IPS DF 19.7 (cell line): ENCODE results near the gene ASS1.

ENCODE experiments used
- DNase-seq: peaks from one replicate; pipeline ENCODE4 v3.0.0-alpha.2; 2013; ENCODE audit warnings: low read depth, low spot score

Gene ASS1

GRCh38 chr9:130498298-130498917 is 53.6 kb downstream of the ASS1 start:
- DNase-seq: no peak

DNA sequence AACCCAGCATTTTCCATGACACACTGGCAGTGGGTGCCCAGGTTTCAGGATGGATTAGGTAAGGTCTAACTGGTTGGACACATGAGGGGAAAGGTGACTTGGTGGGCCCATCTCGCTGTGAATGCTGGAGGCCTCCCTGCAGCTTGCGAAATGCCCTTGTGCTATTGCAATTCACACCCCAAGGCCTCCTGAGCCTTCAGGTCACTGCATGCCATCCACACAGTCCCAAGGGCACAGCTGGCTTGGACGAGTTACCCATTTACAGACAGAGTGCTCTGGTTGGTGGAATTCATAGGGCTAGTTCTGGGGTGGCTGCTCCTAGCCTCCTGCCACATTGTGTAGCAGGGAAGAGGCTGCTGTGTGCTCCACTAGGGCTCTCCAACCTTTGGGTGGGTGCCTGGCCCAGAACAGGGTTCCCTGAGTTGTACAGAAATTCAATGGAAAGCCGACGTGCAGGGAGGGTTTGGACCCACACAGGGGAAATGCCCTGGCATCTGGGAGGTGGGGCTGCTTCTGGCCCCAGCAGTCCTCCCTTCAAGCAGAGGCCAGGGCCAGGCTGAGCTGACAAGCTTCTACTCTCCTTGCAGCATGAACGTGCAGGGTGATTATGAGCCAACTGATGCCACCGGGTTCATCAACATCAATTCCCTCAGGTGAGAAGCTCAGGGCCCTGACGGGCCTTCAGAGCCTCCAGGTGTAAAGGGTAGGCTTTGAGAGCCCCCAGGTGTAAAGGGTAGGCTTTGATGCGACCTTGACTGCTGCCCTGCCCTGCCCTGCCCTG is 54.3 kb downstream of the ASS1 start:
- DNase-seq: no peak

GRCh38 chr9:130499804-130500263 is 55.1 kb downstream of the ASS1 start:
- DNase-seq: no peak

GRCh38 chr9:130500340-130501180 is 55.8 kb downstream of the ASS1 start:
- no peak for DNase-seq

DNA sequence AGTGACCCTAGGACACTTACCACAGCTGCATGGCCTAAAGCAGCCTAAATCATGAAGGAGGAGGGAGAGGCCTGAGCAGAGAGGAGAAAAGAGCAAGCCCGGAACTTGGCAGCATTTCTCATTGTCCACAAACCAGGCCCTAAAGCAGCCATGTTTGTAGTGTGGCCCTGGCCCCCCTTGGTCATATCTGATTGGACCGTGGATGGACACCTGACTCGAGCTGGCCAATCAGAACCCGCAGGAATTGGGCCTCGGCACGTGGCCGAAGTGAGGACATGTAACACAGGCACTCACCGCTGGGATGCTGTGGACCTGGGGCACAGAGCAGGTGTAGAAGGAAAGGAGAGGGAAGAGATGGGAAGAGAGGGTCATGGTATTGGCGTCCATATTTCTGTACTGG is 56.9 kb downstream of the ASS1 start:
- no peak for DNase-seq

DNA sequence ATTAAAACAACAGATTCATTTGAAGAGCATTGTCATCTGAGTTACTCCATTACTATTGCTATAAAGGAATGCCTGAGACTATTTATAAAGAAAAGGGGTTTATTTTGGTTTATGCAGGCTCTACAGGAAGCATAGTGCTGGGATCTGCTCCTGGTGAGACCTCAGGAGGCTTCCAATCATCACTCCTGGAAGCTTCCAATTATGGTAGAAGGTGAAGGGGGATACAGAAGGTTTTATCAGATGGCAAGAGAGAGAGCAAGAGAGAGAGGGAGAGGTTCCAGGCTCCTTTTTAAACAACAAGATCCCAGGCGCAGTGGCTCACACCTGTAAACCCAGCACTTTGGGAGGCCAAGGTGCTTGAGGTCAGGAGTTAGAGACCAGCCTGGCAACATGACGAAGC is 63.5 kb downstream of the ASS1 start:
- no peak for DNase-seq

DNA sequence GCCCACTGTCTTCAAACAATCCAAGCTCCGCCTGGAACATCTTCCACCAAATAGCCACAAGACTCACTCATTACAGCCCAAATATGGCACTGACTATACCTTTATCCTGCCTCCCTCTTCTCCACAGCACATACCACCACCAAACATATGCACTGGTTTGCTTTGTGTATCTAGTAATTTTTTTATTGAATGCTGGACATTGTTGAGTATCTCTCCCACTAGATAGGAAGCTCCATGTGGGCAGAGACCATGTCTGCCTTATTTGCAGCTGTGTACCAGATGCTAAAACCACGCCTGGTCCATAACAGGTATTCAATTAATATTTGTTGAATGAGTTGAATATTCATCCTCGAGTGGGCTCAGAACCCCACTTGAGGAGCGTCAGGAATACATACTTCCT is 67.4 kb downstream of the ASS1 start:
- no peak for DNase-seq

- DNase-seq: no peak
Measured at GRCh38 chr9:130513078-130513477, 68.3 kb downstream of the ASS1 start.

DNA sequence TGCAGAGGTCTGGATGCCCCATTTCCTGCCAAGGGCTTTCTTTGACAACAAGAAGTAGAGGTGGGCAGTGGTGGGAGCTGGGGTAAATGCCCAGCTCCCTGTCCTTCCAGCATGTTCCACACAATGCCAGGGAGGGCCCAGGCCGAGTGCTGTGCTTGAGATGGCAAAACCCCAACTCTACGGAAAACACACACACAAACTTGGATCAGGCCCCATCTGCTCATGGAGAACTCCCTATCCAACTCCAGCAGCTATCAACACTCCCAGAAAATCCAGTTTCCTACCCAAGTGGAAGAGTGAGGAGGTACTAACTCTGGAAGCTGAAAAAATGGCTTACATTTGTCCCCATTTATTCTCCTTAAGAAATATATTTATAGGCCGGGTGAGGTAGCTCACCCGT is 73.5 kb downstream of the ASS1 start:
- no peak for DNase-seq

- DNase-seq: no peak
Measured at GRCh38 chr9:130518943-130519799, 74.4 kb downstream of the ASS1 start.

GRCh38 chr9:130519927-130520326 is 75.2 kb downstream of the ASS1 start:
- no peak for DNase-seq

- no peak for DNase-seq
Measured at GRCh38 chr9:130521715-130522114, 77.0 kb downstream of the ASS1 start.

DNA sequence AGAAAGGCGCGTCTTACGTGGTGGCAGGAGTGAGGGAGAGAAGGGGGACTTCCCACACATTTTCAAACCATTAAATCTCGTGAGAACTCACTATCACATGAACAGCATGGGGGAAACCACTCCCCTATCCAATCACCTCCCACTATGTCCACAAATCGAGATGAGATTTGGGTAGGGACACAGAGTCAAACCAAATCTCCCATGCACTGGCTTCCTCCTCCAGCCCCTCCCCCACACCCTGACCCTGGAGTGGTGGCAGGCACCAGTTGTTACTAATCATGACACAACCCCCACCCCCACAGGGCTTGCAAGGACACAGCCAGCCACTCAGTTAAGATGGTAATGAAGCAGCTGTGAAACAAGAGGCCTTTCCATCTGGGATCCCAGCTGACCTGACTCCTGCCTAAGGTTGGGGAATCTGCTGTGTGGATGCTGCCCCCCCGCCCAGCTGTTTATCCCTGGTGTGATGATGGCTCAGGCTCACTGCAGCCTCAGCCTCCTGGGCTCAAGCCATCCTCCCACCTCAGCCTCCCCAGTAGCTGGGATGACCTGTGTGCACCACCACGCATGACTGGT is 77.6 kb downstream of the ASS1 start:
- DNase-seq: peak; percentile 88

GRCh38 chr9:130523921-130524320 is 79.2 kb downstream of the ASS1 start:
- no peak for DNase-seq

DNA sequence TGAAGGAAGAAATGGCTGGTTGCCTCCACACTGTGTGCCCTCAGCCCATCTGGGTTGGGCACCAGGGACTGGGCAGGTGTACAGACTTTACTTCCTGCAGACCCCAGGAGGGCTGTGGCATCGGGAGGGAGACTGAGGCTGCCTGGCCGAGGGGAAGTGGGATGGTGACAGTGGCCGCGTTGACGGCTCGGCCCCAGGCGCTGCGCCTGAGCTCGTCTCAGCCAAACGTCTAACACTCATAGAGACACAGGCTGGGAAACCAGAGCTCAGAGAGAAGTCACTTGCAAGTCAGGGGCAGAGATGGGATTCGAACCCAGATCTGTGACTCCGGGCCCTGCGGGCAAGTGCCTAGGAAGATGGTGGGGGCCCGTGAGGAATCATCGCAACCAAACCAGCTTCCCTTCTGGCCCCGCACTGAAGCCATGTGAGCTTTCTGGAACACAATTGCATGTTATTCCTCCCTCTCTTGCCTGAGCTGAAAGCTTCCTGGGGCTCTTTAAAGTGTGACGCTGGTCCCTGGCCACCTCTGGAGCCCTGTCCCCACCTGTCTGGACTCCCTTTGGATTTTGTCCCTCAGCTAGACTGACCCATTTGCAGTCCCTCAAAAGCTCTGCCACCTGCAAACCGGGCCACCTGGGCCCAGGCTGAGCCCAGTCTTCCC is 81.6 kb downstream of the ASS1 start:
- no peak for DNase-seq

DNA sequence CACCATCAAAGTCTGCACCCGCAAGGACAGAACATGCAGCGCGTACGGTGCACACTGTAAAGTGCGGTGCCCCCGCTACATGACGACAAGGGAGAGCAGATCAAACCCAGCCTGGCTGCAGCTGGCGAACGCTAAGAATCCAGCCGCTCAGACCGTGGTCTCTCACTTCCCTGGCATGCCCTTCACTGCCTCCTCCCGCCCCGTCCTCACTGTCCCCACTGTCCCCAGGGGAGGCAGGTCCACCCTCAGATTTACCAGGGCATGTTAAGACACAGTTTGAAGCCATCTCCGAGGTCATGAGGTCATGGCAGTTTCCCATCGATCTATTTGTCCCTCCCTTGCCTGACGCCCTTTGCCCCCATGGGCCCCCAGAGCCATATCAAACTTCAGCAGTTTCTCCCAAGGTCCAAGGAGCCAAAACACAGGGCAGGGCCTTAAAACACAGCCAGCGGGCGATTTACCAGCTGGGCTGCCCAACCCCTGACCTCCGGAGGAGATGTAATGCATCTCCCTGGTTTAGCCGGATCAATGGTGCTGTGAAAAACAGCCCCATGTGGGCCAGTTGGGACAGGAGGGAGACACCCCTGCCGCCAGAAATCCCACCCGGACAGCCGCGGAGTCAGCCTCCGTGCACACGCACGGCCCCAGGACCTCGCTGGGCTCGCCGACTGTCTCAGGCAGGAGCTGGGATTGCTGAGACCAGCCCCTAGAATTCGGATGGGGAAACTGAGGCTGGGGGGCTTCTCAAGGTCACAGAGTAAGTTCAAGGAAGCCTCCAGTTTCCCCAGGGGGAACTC is 82.3 kb downstream of the ASS1 start:
- no peak for DNase-seq

- DNase-seq: no peak
Measured at GRCh38 chr9:130527651-130528310, 83.0 kb downstream of the ASS1 start.

DNA sequence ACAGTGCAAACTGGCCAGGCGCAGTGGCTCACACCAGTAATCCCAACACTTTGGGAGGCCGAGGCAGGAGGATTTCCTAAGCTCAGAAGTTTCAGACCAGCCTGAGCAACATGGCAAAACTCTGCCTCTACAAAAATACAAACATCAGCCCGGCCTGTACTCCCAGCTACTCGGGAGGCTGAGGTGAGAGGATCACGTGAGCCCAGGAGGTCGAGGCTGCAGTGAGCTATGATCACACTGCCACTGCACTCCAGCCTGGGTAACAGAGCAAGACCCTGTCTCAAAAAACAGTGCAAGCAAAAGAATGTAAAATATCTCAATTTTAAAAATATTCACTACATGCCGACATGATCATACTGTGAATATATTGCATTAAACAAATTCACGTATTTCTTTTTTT is 83.9 kb downstream of the ASS1 start:
- no peak for DNase-seq

GRCh38 chr9:130530938-130531337 is 86.2 kb downstream of the ASS1 start:
- DNase-seq: no peak
